GM18858 (cell line): Measurements from ENCODE around the gene NISCH.

Source experiments
- ATAC-seq: cut with Tn5 transposase; IDR thresholded peaks from one replicate; pipeline ENCODE4 v1.9.1; 2021; ENCODE audit not compliant: unreplicated experiment

Gene NISCH

GRCh38 chr3:52446631-52447511 lies 8.5 kb upstream of the NISCH start:
- no peak for ATAC-seq

- ATAC-seq, result no peak
These were observed 7.7 kb upstream of the NISCH start for GRCh38 chr3:52447512-52448355.

- no peak for ATAC-seq
These were observed 4.7 kb upstream of the NISCH start for GRCh38 chr3:52450489-52451236.

GRCh38 chr3:52451237-52452083 lies 3.9 kb upstream of the NISCH start:
- ATAC-seq, result no peak

- no peak for ATAC-seq
These were observed 3.3 kb upstream of the NISCH start for GRCh38 chr3:52452126-52452525.

- ATAC-seq, result no peak
These were observed 2.7 kb upstream of the NISCH start for GRCh38 chr3:52452570-52453221.

- no peak for ATAC-seq
These were observed 1.7 kb upstream of the NISCH start, which contains the start of gene TNNC1 for GRCh38 chr3:52453496-52454249. TNNC1 (minus strand) TSS chr3:52454041; CDS start chr3:52454015, 26 bp downstream.

- ATAC-seq, result no peak
These were observed 1.0 kb upstream of the NISCH start for GRCh38 chr3:52454250-52454937.

- ATAC-seq, result no peak
These were observed 494 bp upstream of the NISCH start for GRCh38 chr3:52454938-52455282.

GRCh38 chr3:52456169-52456799 lies 880 bp downstream of the NISCH start:
- no peak for ATAC-seq

- no peak for ATAC-seq
These were observed 1.4 kb downstream of the NISCH start for GRCh38 chr3:52456800-52457183.

- ATAC-seq, result no peak
These were observed 2.8 kb downstream of the NISCH start for GRCh38 chr3:52458031-52458760.

- ATAC-seq, result no peak
These were observed 3.6 kb downstream of the NISCH start for GRCh38 chr3:52458770-52459545.

- ATAC-seq, result no peak
These were observed 6.5 kb downstream of the NISCH start for GRCh38 chr3:52461874-52462273.

GRCh38 chr3:52463416-52463815 lies 8.0 kb downstream of the NISCH start:
- ATAC-seq, result no peak

GRCh38 chr3:52468336-52468735 lies 12.9 kb downstream of the NISCH start:
- no peak for ATAC-seq

- no peak for ATAC-seq
These were observed 13.6 kb downstream of the NISCH start for GRCh38 chr3:52469001-52469400.
